Endothelial cell of umbilical vein (primary cell): ENCODE data around the gene SLC5A12. TPM values are rescaled to one million over a fixed set of nuclear protein-coding genes. Genes with fewer than 3 reads are reported as not detected.

Source experiments
- BruUV-seq: library from RNA; stranded (reverse); fragments of 400-500 nt; replicated peaks from 2 replicates; lab custom pipeline; 2021; lab: Mats Ljungman, UMichigan
- CTCF ChIA-PET: fragments of 300-600, 350-600 bp; sonication (Branson Sonifier 250); formaldehyde crosslinking; loops from one replicate; lab custom pipeline; 2021; ENCODE audit warnings: antibody characterized with exemption, inconsistent platforms; lab: Charles Lee
- POLR2A ChIA-PET: fragments of 300-600, 350-600 bp; sonication (Branson Sonifier 250); formaldehyde crosslinking; loops from one replicate; lab custom pipeline; 2021; ENCODE audit warnings: antibody characterized with exemption, inconsistent platforms; lab: Charles Lee
- DNase-seq: peaks from one replicate; pipeline ENCODE4 v3.0.0-alpha.2; 2011; ENCODE audit warnings: low read depth, low spot score
- FAIRE-seq: peaks from 2 replicates; lab custom pipeline; 2011; peaks lifted over from hg19 to GRCh38; lab: Jason Lieb, UNC
- H2AFZ ChIP-seq: 2 replicates; pipeline ENCODE4 v1.6.0; 2012; ENCODE audit warnings: low read depth, low read length, control low read depth, inconsistent platforms
- H3K27ac ChIP-seq: 2 replicates; pipeline ENCODE4 v1.5.1; 2011; ENCODE audit warnings: low read depth, mild to moderate bottlenecking, control low read depth, low read length, moderate library complexity; ENCODE audit not compliant: insufficient read depth
- H3K27me3 ChIP-seq, 2 experiments: 2 replicates each; pipeline versions ENCODE4 v1.6.0 to v1.6.1; 2011; ENCODE audit warnings: low read length in 2 of 2, mixed read lengths in 1 of 2; ENCODE audit not compliant: control insufficient read depth in 2 of 2, insufficient read depth in 2 of 2
- H3K36me3 ChIP-seq, 2 experiments: 2 replicates in 1 of 2; 3 replicates in 1 of 2; pipeline ENCODE4 v1.5.1; 2011; ENCODE audit warnings: low read length in 2 of 2, mild to moderate bottlenecking in 1 of 2, moderate library complexity in 1 of 2; ENCODE audit not compliant: control insufficient read depth in 2 of 2, insufficient read depth in 2 of 2; ENCODE audit errors: extremely low read depth in 1 of 2
- H3K4me1 ChIP-seq: 3 replicates; pipeline ENCODE4 v1.5.1; 2011; ENCODE audit warnings: mild to moderate bottlenecking, low read length; ENCODE audit not compliant: control insufficient read depth, insufficient read depth; ENCODE audit errors: extremely low read depth
- H3K4me2 ChIP-seq: 2 replicates; pipeline ENCODE4 v1.6.1; 2011; ENCODE audit warnings: low read length, control low read depth, mixed read lengths; ENCODE audit not compliant: insufficient read depth
- H3K4me3 ChIP-seq, 3 experiments: fragments of 200-600 bp in 1 of 3; sonication (generic), shearing (Covaris generic) in 1 of 3; replicated peaks in 1 of 3; 2 replicates each; pipeline ENCODE4 v1.5.1; 2011 to 2016; ENCODE audit warnings: control low read depth in 3 of 3, low read length in 3 of 3, mild to moderate bottlenecking in 2 of 3, inconsistent platforms in 1 of 3, low read depth in 1 of 3, moderate library complexity in 1 of 3; ENCODE audit not compliant: insufficient read depth in 1 of 3
- H3K79me2 ChIP-seq: 2 replicates; pipeline ENCODE4 v1.6.0; 2012; ENCODE audit warnings: low read length, inconsistent platforms; ENCODE audit not compliant: control insufficient read depth, insufficient read depth
- H3K9ac ChIP-seq: replicated peaks from 2 replicates; pipeline ENCODE3; 2011; ENCODE audit warnings: low read length, control low read depth; ENCODE audit not compliant: insufficient read depth; ENCODE audit errors: extremely low read depth
- H3K9me1 ChIP-seq: replicated peaks from 3 replicates; pipeline ENCODE4 v1.6.0; 2011; ENCODE audit warnings: mild to moderate bottlenecking, low read length; ENCODE audit not compliant: control insufficient read depth, insufficient read depth; ENCODE audit errors: extremely low read depth
- H3K9me3 ChIP-seq: replicated peaks from 2 replicates; pipeline ENCODE4 v1.5.1; 2012; ENCODE audit warnings: low read length, inconsistent platforms; ENCODE audit not compliant: control insufficient read depth, insufficient read depth
- H4K20me1 ChIP-seq: replicated peaks from 2 replicates; pipeline ENCODE3; 2011; ENCODE audit warnings: mild to moderate bottlenecking, low read length; ENCODE audit not compliant: control insufficient read depth, insufficient read depth; ENCODE audit errors: extremely low read depth
- EZH2 ChIP-seq: IDR thresholded peaks from 2 replicates; pipeline ENCODE4 v1.6.1; 2012; ENCODE audit warnings: borderline replicate concordance, low read depth, mild to moderate bottlenecking, moderate library complexity, low read length, inconsistent platforms; ENCODE audit not compliant: severe bottlenecking
- FOS ChIP-seq: IDR thresholded peaks from 2 replicates; pipeline ENCODE4 v1.6.1; 2011; ENCODE audit warnings: mild to moderate bottlenecking, low read length, moderate library complexity, borderline replicate concordance; ENCODE audit not compliant: insufficient read depth
- GATA2 ChIP-seq: IDR thresholded peaks from 2 replicates; pipeline ENCODE4 v1.7.0; 2011; ENCODE audit warnings: low read depth, mild to moderate bottlenecking, moderate library complexity, mixed read lengths, low read length; ENCODE audit not compliant: insufficient read length, insufficient read depth
- JUN ChIP-seq: IDR thresholded peaks from 2 replicates; pipeline ENCODE4 v1.6.1; 2011; ENCODE audit warnings: borderline replicate concordance, low read depth; ENCODE audit not compliant: insufficient read length, insufficient read depth
- MYC ChIP-seq: IDR thresholded peaks from one replicate; pipeline ENCODE4 v1.6.1; 2011; ENCODE audit warnings: mild to moderate bottlenecking, low read depth, low read length
- POLR2A ChIP-seq: IDR thresholded peaks from 2 replicates; pipeline ENCODE4 v1.6.1; 2012; ENCODE audit warnings: low read depth, mild to moderate bottlenecking, control low read depth, low read length
- POLR2AphosphoS5 ChIP-seq: IDR thresholded peaks from 2 replicates; pipeline ENCODE4 v1.6.1; 2012; ENCODE audit warnings: low read depth, mild to moderate bottlenecking, control low read depth, low read length, moderate library complexity; ENCODE audit not compliant: insufficient read depth
- dilution Hi-C: fragments of 300-500 bp; cut with MboI; formaldehyde crosslinking; loops from one replicate; pipeline ENCODE4 v1.15.0; 2019; ENCODE audit warnings: low sequenced_read_pairs; ENCODE audit not compliant: extremely low pct_ligation_motif_present
- intact Hi-C: fragments of 100-400 bp; cut with micrococcal nuclease; formaldehyde crosslinking; loops from one replicate; pipeline ENCODE4 v1.10.0; 2022
- polyA plus RNA-seq, 4 experiments: library from polyadenylated mRNA; depleted of rRNA in 3 of 4; stranded (reverse) in 3 of 4; unstranded in 1 of 4; fragments of >200 nt; gene quantifications; 2 replicates each; pipeline versions ENCODE4 v1.2.1 to v1.2.3, GENCODE V29; 2011 to 2012; ENCODE audit warnings: missing spikeins in 1 of 4
- total RNA-seq: library from RNA; stranded (reverse); gene quantifications from 2 replicates; pipeline ENCODE4 v1.2.3, GENCODE V29; 2021
- TF ChIP-seq, protein P1 (sequence below): IDR thresholded peaks from 2 replicates; pipeline ENCODE4 v1.6.1; 2011; ENCODE audit not compliant: insufficient read depth, insufficient read length
- TF ChIP-seq, protein P2 (sequence below), 2 donors: IDR thresholded peaks; 1 replicate in 1 of 2; 2 replicates in 1 of 2; pipeline ENCODE4 v1.5.1; 2011; ENCODE audit warnings: low read length in 2 of 2, mild to moderate bottlenecking in 2 of 2, moderate library complexity in 2 of 2, control low read depth in 1 of 2, inconsistent platforms in 1 of 2, low read depth in 1 of 2; ENCODE audit not compliant: insufficient read depth in 1 of 2; ENCODE audit errors: extremely low read depth in 1 of 2

SLC5A12 gene
- total and polyA plus RNA-seq, 2 donors (not counting 3 experiments of a cell fraction or from before 2014, with no cell fraction given) = not detected

DNA sequence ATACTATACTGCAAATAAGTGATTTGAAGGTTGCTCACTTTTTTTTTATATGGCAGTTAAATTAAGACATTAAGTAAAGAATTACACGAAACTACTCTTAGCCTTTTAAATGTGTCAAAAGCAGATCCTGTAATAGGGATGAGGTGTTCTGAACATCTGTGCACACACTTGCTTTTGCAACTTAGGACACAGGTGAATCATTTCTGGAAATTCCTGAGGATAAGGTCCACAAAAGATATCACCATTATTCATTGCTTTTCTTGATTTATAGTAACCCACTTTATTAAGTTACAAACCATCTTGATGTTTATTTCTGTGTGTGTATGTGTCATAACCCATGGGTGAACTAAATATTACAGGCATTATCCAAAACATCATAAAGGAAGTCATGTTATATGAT, 55.9 kb downstream of the SLC5A12 start:
- TF ChIP-seq, protein P1, sequence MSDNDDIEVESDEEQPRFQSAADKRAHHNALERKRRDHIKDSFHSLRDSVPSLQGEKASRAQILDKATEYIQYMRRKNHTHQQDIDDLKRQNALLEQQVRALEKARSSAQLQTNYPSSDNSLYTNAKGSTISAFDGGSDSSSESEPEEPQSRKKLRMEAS = no peak
- no peak for TF ChIP-seq MYC
- TF ChIP-seq JUN = no peak
- TF ChIP-seq EZH2 = no peak
- no peak for TF ChIP-seq POLR2AphosphoS5
- no peak for TF ChIP-seq POLR2A
- no peak for TF ChIP-seq GATA2
- TF ChIP-seq FOS = no peak
- TF ChIP-seq, protein P2, sequence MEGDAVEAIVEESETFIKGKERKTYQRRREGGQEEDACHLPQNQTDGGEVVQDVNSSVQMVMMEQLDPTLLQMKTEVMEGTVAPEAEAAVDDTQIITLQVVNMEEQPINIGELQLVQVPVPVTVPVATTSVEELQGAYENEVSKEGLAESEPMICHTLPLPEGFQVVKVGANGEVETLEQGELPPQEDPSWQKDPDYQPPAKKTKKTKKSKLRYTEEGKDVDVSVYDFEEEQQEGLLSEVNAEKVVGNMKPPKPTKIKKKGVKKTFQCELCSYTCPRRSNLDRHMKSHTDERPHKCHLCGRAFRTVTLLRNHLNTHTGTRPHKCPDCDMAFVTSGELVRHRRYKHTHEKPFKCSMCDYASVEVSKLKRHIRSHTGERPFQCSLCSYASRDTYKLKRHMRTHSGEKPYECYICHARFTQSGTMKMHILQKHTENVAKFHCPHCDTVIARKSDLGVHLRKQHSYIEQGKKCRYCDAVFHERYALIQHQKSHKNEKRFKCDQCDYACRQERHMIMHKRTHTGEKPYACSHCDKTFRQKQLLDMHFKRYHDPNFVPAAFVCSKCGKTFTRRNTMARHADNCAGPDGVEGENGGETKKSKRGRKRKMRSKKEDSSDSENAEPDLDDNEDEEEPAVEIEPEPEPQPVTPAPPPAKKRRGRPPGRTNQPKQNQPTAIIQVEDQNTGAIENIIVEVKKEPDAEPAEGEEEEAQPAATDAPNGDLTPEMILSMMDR (IDR thresholded peaks at IDR 0.05; ENCODE audit: extremely low read depth in 1 of 2, insufficient read depth in 1 of 2, low read depth in 1 of 2, low read length in 2 of 2) = no peak
- Histone ChIP-seq H3K9ac (no peak overlapping the region), H3K79me2 (no peaks in the 10 kb centered on the region), H3K9me3 (no peaks in the 10 kb centered on the region), H3K36me3 (no peaks in the 10 kb centered on the region), H3K27ac (no peak overlapping the region), H3K4me1 (no peaks in the 10 kb centered on the region), H3K4me3 (no peak overlapping the region), H3K27me3 (no peaks in the 10 kb centered on the region), H2AFZ (no peak overlapping the region), H3K9me1 (no peaks in the 10 kb centered on the region), H4K20me1 (no peaks in the 10 kb centered on the region), H3K4me2 (no peak overlapping the region)
- no peak for DNase-seq
- no peak for FAIRE-seq
- ChIA-PET CTCF (no interaction called here), POLR2A (no interaction called here)
- no TSS peak for BruUV-seq
- dilution Hi-C loops (no loop called here), intact Hi-C loops (no loop called here)
